NCI-H1417 treated with DMSO at 0.1 percent for 48 hours (cell line): ENCODE measurements around the gene CNDP1.
A peak's percentile ranks its signal among the peaks of the same experiment; 100 is the strongest.

Experiments
- DNase-seq: peaks from one replicate; lab custom pipeline; 2025; lab: John Stamatoyannopoulos, UW

Gene CNDP1

DNA sequence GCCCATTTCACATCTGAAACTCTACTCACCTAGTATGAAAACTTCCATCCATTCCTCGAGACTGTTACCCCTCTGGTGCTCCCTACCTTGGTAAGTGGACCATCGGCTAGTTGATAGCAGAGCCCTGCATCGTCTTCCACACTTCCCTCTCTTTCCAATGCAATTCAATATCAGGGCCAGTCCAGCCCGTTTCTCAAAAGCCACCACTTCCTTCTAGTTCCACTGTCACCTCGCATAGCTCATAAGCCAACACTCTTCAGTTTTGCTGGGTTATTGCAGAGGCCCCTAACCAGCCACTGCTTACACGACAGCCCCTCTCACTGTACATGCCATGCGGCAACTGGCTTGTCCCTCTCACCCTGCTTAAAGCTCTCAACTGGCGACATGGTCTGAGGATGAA is 53.1 kb downstream of the CNDP1 start:
- no peak for DNase-seq

- DNase-seq, result no peak
Observed at GRCh38 chr18:74589021-74589420, 54.7 kb downstream of the CNDP1 start.

DNA sequence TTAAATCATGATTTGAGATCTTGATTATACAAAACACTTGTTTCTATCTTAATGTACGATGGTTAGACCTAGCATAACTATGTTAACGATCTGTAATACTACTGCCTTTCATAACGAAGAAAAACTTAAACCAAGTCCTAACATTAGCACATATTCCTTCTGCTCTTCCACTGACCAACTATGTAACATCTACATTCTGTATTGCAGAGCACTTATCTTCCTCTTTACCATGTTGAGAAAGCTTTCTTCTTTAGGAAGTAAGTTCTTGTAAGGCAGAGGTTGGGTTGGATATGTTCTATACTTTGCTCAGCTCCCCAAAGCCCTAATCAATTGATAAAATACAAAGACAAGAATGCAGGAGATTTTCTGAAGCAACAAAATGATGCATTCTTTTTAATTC is 55.5 kb downstream of the CNDP1 start:
- DNase-seq, result no peak

DNA sequence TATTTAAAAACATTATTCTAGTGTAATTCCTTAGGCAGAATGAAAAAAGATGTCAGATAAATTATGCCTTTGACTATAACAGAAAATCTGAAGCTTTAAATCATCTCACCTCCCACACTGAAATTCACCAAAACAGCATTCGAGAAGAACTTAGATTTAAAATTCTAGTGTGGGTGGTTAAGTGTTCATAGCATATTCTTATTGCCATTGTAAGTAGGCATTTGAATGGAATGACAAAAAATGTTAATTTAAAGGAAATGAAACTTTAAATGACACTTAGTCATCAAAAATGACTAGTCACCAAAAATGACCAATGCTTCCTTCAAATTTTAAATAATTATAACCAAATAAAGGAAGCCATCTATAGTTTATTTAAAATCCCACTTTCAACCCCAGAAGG is 56.4 kb downstream of the CNDP1 start:
- no peak for DNase-seq

DNA sequence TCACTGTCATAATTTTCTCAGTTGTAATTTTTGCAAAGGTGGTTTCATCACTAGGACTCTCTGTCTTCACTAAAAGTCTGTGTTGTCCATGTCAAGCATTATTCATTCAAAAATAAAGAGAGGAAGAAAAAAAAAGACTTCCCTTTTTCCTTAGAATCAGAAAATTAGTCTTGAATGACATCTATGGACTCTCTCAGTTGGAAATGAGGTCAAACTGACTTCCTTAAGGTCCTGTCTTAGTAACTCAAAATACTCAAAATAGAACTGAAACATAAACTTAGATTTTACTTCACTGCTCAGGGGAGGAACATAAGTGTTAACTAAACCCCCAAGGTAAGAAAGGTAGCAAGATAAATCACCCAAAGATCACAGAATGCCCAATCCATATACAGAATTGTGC is 61.1 kb downstream of the CNDP1 start:
- no peak for DNase-seq

GRCh38 chr18:74597034-74597661 is 62.8 kb downstream of the CNDP1 start:
- DNase-seq, result peak; percentile 97

GRCh38 chr18:74597662-74598349 is 63.5 kb downstream of the CNDP1 start, which contains the start of gene ZNF407:
TSS of gene ZNF407 (plus strand) at chr18:74597870. CDS start at chr18:74631020, 33,150 bp downstream.
- DNase-seq, result peak; percentile 97

DNA sequence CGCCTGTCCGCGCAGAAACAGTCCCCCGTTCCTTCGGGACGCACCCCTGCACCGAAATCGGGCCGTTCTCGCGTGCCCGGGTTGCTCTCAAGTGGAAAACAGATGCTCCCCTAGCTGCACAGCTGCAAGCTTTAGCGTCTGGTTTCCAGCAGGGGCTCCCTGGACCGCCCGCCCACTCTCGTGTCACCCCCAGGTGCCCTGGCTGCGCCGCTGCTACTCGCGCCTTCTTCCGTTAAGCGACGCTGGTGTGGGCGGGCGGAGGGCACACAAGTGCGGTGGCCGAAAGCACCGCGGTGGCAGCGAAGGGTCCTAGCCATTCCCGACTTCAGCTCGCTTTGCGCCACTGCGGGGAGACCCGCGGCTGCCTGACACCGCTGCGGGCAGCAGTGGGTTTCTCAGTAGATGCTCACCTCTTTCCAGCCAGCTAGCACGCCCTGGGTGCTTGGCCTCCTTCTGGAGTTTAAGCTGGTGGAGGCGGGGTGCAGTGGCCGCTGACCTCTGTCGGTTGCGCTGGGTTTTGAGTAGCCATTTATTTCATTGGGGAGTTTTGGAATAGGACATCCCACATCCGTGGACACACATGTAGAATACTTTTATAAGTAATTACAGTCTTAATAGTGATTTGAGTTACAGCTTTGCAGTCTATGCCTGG is 64.2 kb downstream of the CNDP1 start:
- peak; percentile 36 for DNase-seq

DNA sequence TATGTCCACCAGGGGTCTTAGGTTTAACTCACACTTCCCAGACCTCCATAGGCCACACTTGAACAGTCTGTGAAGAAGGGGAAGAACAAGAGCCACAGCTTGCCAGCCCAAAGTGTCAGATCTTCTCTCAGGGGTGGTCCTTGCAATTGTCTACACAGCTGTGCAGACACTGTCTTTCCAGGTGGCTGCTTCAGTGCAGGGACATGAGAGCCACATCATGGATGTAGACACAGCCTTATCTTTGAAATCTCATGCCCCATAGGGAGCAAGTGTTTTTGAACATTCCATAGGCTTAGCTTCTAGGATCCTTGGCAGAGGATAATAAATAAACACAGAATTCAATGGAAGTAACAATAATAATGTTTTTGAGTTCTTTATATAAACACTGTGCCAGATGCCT is 70.1 kb downstream of the CNDP1 start:
- DNase-seq, result no peak

DNA sequence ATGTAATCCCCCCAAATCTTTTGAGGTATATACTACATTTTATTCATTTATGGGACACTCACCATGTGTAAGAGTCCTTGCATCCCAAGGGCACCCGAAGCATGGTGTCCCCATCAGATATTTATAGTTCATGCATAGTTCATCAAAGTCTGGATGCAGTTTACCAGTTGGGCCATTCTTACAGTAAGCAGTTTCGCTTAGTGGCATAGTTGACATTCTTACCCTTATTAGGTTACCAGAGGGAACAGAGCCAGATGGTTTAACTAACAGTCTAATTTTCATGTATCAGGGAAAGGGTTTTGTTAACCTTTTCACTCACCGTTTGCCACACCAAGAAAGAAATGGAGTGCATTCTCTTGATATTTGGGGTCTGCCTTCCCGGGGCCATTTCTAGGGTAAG is 70.5 kb downstream of the CNDP1 start:
- DNase-seq, result no peak

GRCh38 chr18:74608681-74609080 is 74.4 kb downstream of the CNDP1 start:
- DNase-seq, result no peak

DNA sequence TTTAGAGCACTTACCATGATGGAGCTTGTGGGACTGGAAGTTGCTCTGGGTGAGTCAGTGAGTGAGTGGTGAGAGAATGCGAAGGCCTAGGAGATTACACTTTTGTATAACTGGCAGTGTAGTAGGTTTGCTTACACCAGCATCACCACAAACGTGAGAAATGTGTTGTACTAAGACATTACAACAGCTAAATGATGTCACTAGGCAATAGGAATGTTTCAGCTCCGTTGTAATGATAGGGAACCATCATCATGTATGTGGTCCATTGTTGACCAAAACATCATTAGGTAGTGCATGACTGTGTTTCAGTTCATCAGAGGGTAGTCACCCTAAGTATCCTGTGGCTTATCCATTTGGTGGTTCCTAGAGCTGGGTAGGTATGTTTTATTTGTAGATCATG is 75.2 kb downstream of the CNDP1 start:
- no peak for DNase-seq

DNA sequence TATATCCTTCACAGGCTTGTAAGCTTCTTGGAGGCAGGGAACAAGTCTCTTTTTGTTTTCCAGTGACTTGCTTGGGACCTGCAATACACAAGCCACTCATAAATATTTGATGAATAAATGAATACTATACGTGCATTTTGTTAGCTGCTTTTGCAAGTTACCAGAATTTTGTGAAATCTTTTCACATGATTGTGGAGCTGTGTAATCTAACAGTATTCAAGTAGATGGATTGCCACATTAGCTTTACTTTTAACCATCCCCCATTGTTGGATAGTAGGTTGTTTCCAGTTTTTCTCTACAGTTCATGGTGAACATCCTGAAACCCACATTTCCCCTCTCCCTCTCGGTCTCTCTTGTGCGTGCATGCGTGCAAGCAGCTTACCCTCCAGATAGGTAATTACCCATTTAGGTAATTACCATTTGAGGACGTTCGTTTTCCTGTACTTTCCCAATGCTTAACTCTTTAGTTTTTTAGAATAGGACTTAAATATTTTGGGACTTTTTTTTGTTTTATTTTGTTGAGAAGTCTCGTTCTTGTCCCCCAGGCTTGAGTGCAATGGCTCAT is 75.8 kb downstream of the CNDP1 start:
- DNase-seq, result no peak

DNA sequence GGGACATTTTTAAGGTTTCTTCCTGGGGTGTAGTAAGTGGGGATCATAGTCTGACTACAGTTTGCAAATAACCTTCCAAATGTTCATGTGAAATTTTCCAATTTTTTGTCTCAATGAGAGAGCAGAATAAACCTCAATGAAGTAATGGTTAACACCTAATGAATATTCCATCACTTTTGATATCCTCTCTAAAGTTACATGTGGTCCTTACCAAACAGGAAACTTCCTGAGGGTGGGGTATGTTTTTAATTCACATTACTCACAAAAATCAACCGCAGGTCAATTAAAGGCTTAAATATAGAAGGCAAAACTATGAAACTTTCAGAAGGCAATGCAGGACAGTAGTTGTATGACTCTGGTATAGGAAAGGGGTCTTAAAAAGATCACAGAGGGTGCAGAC is 76.6 kb downstream of the CNDP1 start:
- no peak for DNase-seq

DNA sequence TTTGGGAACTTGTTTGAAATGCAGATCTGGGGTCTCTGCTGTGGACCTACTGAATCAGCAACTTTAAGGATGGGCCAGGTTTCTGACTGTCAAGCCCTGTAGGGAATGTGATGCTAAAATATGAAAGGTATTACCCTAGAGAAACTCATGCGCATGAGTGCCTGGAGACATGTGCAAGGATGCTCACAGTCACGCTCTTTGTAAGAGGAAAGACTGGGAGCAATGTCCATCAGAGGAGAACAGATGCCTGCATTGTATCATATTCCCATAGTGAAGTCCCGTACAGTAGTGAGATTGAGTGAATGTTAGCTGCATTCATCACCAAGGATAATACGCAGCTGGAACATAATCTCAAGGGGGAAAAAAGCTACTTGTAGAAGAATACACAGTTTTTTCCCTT is 77.5 kb downstream of the CNDP1 start:
- no peak for DNase-seq

GRCh38 chr18:74613381-74613780 is 79.1 kb downstream of the CNDP1 start:
- no peak for DNase-seq

DNA sequence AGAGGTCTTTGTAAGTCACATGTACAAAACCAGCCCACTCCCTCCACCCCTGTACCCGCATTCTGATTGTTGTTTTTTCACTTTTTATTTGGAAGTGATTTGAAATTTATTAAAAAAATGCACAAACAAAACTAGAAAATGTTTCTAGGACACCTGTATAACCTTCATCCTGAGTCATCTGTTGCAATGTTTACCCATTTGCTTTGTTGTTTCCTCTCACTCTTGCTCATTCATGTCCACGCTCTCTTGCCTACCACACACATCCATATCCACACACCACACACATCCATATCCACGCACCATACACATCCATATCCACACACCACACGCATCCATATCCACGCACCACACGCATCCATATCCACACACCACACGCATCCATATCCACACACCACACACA is 82.2 kb downstream of the CNDP1 start:
- no peak for DNase-seq

DNA sequence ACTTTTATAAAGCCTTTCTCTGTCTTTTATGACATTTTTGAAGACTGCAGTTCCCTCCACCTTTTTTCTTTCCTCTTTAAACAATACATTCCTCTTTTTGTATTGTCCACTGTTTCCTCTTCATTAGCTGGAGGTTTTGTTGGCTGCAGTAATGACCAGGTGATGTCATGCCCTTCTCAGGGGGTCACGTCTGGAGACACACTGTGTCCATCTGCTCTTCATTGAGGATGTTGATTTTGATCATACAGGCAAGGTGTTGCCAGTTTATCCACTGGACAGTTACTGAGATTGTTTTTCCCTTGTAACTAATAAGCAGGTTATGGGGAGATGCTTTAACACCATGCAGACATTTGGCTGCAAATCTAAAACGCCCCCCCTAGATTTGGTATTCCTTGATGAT is 83.2 kb downstream of the CNDP1 start:
- DNase-seq, result no peak

- no peak for DNase-seq
Observed at GRCh38 chr18:74622072-74622471, 87.8 kb downstream of the CNDP1 start.

GRCh38 chr18:74623047-74623816 is 88.9 kb downstream of the CNDP1 start:
- no peak for DNase-seq

GRCh38 chr18:74624466-74624865 is 90.2 kb downstream of the CNDP1 start:
- no peak for DNase-seq

GRCh38 chr18:74625157-74625556 is 90.9 kb downstream of the CNDP1 start:
- DNase-seq, result no peak
